ENCODE data around the gene KLHL2. TPM values are rescaled to one million over a fixed set of nuclear protein-coding genes. Genes with fewer than 3 reads are reported as not detected.

The KLHL2 gene
- total and polyA plus RNA-seq, 2 donors (not counting 3 experiments of a cell fraction or from before 2014, with no cell fraction given): 9.9 to 22.1 TPM

- Histone ChIP-seq H3K9me1 (replicated peaks; ENCODE audit: control insufficient read depth, extremely low read depth, insufficient read depth, low read length) (no peaks in the 10 kb centered on the region), H3K79me2 (ENCODE audit: control insufficient read depth, insufficient read depth, low read length) (peaks cover 82% of the 10 kb centered on the region), H3K9ac (replicated peaks; ENCODE audit: extremely low read depth, insufficient read depth, low read length) (no peak overlapping the region), H3K36me3 (ENCODE audit: control insufficient read depth in 2 of 2, extremely low read depth in 1 of 2, insufficient read depth in 2 of 2, low read length in 2 of 2) (peaks cover 0 to 11% of the 10 kb centered on the region in 2 experiments), H3K4me2 (ENCODE audit: insufficient read depth, low read length) (peak overlapping the region; percentile 92), H2AFZ (ENCODE audit: low read depth, low read length) (no peak overlapping the region), H3K9me3 (replicated peaks; ENCODE audit: control insufficient read depth, insufficient read depth, low read length) (no peaks in the 10 kb centered on the region), H3K4me1 (ENCODE audit: control insufficient read depth, extremely low read depth, insufficient read depth, low read length) (peaks cover 59% of the 10 kb centered on the region), H4K20me1 (replicated peaks; ENCODE audit: control insufficient read depth, extremely low read depth, insufficient read depth, low read length) (peaks cover 4% of the 10 kb centered on the region), H3K4me3 (replicated peaks in 1 of 3; ENCODE audit: insufficient read depth in 1 of 3, low read depth in 1 of 3, low read length in 3 of 3) (peak overlapping the region in 1 of 3 experiments; percentile 98), H3K27ac (ENCODE audit: insufficient read depth, low read depth, low read length) (no peak overlapping the region), H3K27me3 (ENCODE audit: control insufficient read depth in 2 of 2, insufficient read depth in 2 of 2, low read length in 2 of 2) (no peaks in the 10 kb centered on the region)
- no TSS peak for BruUV-seq (replicated peaks)
- POLR2A ChIA-PET: interaction anchor here (1.5 kb wide), 1 partner anchor 21 kb away, joined by 3 read pairs; no protein-coding TSS in a partner anchor
- no peak for DNase-seq (ENCODE audit: low read depth, low spot score)
- FAIRE-seq: no peak
- intact Hi-C loops (cut with micrococcal nuclease) (no loop called here), dilution Hi-C loops (cut with MboI; ENCODE audit: extremely low pct_ligation_motif_present, low sequenced_read_pairs) (no loop called here)
- TF ChIP-seq POLR2AphosphoS5 (IDR thresholded peaks at IDR 0.05; ENCODE audit: insufficient read depth, low read depth, low read length): no peak
- TF ChIP-seq, protein P1, sequence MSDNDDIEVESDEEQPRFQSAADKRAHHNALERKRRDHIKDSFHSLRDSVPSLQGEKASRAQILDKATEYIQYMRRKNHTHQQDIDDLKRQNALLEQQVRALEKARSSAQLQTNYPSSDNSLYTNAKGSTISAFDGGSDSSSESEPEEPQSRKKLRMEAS (IDR thresholded peaks at IDR 0.05; ENCODE audit: insufficient read depth, insufficient read length): no peak
- TF ChIP-seq GATA2 (IDR thresholded peaks at IDR 0.05; ENCODE audit: insufficient read depth, insufficient read length, low read depth, low read length): no peak
- no peak for TF ChIP-seq POLR2A (IDR thresholded peaks at IDR 0.05; ENCODE audit: low read depth, low read length)
- TF ChIP-seq, protein P2, sequence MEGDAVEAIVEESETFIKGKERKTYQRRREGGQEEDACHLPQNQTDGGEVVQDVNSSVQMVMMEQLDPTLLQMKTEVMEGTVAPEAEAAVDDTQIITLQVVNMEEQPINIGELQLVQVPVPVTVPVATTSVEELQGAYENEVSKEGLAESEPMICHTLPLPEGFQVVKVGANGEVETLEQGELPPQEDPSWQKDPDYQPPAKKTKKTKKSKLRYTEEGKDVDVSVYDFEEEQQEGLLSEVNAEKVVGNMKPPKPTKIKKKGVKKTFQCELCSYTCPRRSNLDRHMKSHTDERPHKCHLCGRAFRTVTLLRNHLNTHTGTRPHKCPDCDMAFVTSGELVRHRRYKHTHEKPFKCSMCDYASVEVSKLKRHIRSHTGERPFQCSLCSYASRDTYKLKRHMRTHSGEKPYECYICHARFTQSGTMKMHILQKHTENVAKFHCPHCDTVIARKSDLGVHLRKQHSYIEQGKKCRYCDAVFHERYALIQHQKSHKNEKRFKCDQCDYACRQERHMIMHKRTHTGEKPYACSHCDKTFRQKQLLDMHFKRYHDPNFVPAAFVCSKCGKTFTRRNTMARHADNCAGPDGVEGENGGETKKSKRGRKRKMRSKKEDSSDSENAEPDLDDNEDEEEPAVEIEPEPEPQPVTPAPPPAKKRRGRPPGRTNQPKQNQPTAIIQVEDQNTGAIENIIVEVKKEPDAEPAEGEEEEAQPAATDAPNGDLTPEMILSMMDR (IDR thresholded peaks at IDR 0.05; ENCODE audit: extremely low read depth in 1 of 2, insufficient read depth in 1 of 2, low read depth in 1 of 2, low read length in 2 of 2): no peak
- CTCF ChIA-PET: interaction anchor here (1.0 to 8.8 kb wide), 2 partner anchors 43 to 200 kb away, joined by 3 to 50 read pairs; no protein-coding TSS in a partner anchor
These were observed 123.3 kb downstream of the KLHL2 start for GRCh38 chr4:165330666-165331065.

Measured in endothelial cell of umbilical vein (primary cell).